ENCODE data around the gene PIWIL1. TPM values are rescaled to one million over a fixed set of nuclear protein-coding genes. Genes with fewer than 3 reads are reported as not detected.

The PIWIL1 gene
- polyA plus RNA-seq, 1 of the 3 experiments (the other 2 are of a cell fraction) = 0.05 TPM

- TF ChIP-seq REST (IDR thresholded peaks at IDR 0.05; ENCODE audit: low read depth, low read length) (no peak), RAD21 (IDR thresholded peaks at IDR 0.05; ENCODE audit: low read length) (0 out of 2 replicates have a peak, but pooled peaks have one; percentile 9), NFIC (IDR thresholded peaks at IDR 0.05; ENCODE audit: borderline replicate concordance) (no peak), GATA2 (CRISPR knock-in tag; IDR thresholded peaks at IDR 0.05) (0 out of 2 replicates have a peak, but pooled peaks have one; percentile 3), IRF3 (IDR thresholded peaks at IDR 0.05; ENCODE audit: low read depth, low read length) (no peak), JUND (IDR thresholded peaks at IDR 0.05) (no peak), FOXJ3 (CRISPR knock-in tag; IDR thresholded peaks at IDR 0.05) (no peak)
Measured at GRCh38 chr12:130391186-130391585, 53.5 kb downstream of the PIWIL1 start (continued).

GRCh38 chr12:130394906-130395305, 57.2 kb downstream of the PIWIL1 start:
- TF ChIP-seq SIN3A (IDR thresholded peaks at IDR 0.05; ENCODE audit: borderline replicate concordance, low read depth, low read length) (no peak), RXRA (IDR thresholded peaks at IDR 0.05; ENCODE audit: borderline replicate concordance, low read depth) (no peak), SMC3 (IDR thresholded peaks at IDR 0.05; ENCODE audit: low read depth, low read length) (no peak), NFIC (IDR thresholded peaks at IDR 0.05; ENCODE audit: borderline replicate concordance) (no peak), MAX (IDR thresholded peaks at IDR 0.05; ENCODE audit: low read depth) (no peak)

More at GRCh38 chr12:130394906-130395305, 57.2 kb downstream of the PIWIL1 start:
- Histone ChIP-seq H3K9ac (no peak overlapping the region), H4K20me1 (ENCODE audit: insufficient read depth) (no peaks in the 10 kb centered on the region), H3K4me1 (ENCODE audit: control insufficient read depth in 1 of 2, insufficient read depth in 2 of 2, low read depth in 1 of 2, low read length in 1 of 2) (peaks cover 0 to 18% of the 10 kb centered on the region in 2 experiments; a peak in 2 of 4 replicates), H3K9me2 (no peaks in the 10 kb centered on the region), H3K27ac (ENCODE audit: low read depth in 2 of 2, low read length in 1 of 2) (no peak overlapping the region), H2AFZ (ENCODE audit: low read depth) (no peak overlapping the region), H3K27me3 (ENCODE audit: insufficient read depth) (no peaks in the 10 kb centered on the region), H3K4me2 (no peak overlapping the region), H3K4me3 (ENCODE audit: low read depth in 2 of 2, low read length in 1 of 2) (no peak overlapping the region), H3K79me2 (ENCODE audit: insufficient read depth) (no peaks in the 10 kb centered on the region), H3F3A (replicated peaks; ENCODE audit: insufficient read depth) (no peaks in the 10 kb centered on the region), H3K9me3 (no peaks in the 10 kb centered on the region; the same call in 1 of the 2 replicates), H3K36me3 (replicated peaks in 1 of 2; ENCODE audit: control insufficient read depth in 1 of 2, insufficient read depth in 2 of 2, low read length in 1 of 2) (no peaks in the 10 kb centered on the region)
- 31% methylated on average over 4 of the region's 4 CpGs for WGBS (ENCODE audit: low lambda C conversion rate)
- ChIA-PET POLR2A (no interaction called here), CTCF (interaction anchor here (1.0 to 1.8 kb wide), 3 partner anchors 60 to 369 kb away, joined by 3 to 4 read pairs (median 3); no protein-coding TSS in a partner anchor)
- DNase-seq = no peak
